Measurements from ENCODE around the gene KDF1.

The KDF1 gene

GRCh38 chr1:26959722-26960624 is at the start of gene KDF1:
KDF1 (minus strand) TSS chr1:26960468; CDS start chr1:26952380, 8,088 bp downstream.
- peak; percentile 88 for DNase-seq

GRCh38 chr1:27009601-27010197 is 49.4 kb upstream of the KDF1 start:
- no peak for DNase-seq

GRCh38 chr1:27007909-27008582 is 47.8 kb upstream of the KDF1 start:
- no peak for DNase-seq

GRCh38 chr1:27006683-27007082 is 46.4 kb upstream of the KDF1 start:
- no peak for DNase-seq

GRCh38 chr1:27005648-27006496 is 45.6 kb upstream of the KDF1 start:
- DNase-seq: no peak

- no peak for DNase-seq
Measured at GRCh38 chr1:27005166-27005530, 44.9 kb upstream of the KDF1 start.

GRCh38 chr1:27004471-27005165 is 44.4 kb upstream of the KDF1 start:
- DNase-seq: no peak

GRCh38 chr1:27003745-27004470 is 43.6 kb upstream of the KDF1 start:
- no peak for DNase-seq

- no peak for DNase-seq
Measured at GRCh38 chr1:27001570-27002360, 41.5 kb upstream of the KDF1 start.

- no peak for DNase-seq
Measured at GRCh38 chr1:27000817-27001460, 40.7 kb upstream of the KDF1 start.

GRCh38 chr1:27000090-27000816 is 40.0 kb upstream of the KDF1 start:
- no peak for DNase-seq

GRCh38 chr1:26999440-26999987 is 39.2 kb upstream of the KDF1 start:
- DNase-seq: no peak

GRCh38 chr1:26998429-26999300 is 38.4 kb upstream of the KDF1 start:
- DNase-seq: no peak

GRCh38 chr1:26996665-26997064 is 36.4 kb upstream of the KDF1 start:
- no peak for DNase-seq

- no peak for DNase-seq
Measured at GRCh38 chr1:26996024-26996423, 35.8 kb upstream of the KDF1 start.

- DNase-seq: peak; percentile 80
Measured at GRCh38 chr1:26994787-26995517, 34.7 kb upstream of the KDF1 start.

Measured in DMS153 (cell line).